Breast epithelium (tissue), 3 donors: ENCODE results near the gene NEFH.

Experiments used
- CTCF ChIP-seq, 3 donors: fragments of 450-650 bp; IDR thresholded peaks; one replicate each; pipeline ENCODE4 v1.5.1; 2016 to 2017; ENCODE audit warnings: antibody characterized with exemption in 3 of 3, mild to moderate bottlenecking in 3 of 3, moderate library complexity in 3 of 3
- POLR2A ChIP-seq: fragments of 450-650 bp; IDR thresholded peaks from one replicate; pipeline ENCODE4 v1.6.1; 2016; ENCODE audit warnings: antibody characterized with exemption, mild to moderate bottlenecking, moderate library complexity
- POLR2AphosphoS5 ChIP-seq, 3 donors: sonication (generic); formaldehyde crosslinking; IDR thresholded peaks; one replicate each; pipeline ENCODE4 v1.6.1; 2017; ENCODE audit warnings: antibody characterized with exemption in 3 of 3

- TF ChIP-seq CTCF (IDR thresholded peaks at IDR 0.05) (no peak), POLR2A (no peak), POLR2AphosphoS5 (IDR thresholded peaks at IDR 0.05) (no peak)
Observed at GRCh38 chr22:29464581-29464980, 15.4 kb upstream of the NEFH start.
